SK-N-DZ (cell line): Measurements from ENCODE around the gene VEPH1.

Experiments
- DNase-seq: peaks from one replicate; pipeline ENCODE4 v3.0.0-alpha.2; 2015; ENCODE audit warnings: low spot score

Gene VEPH1

GRCh38 chr3:157263027-157263426, 240.2 kb downstream of the VEPH1 start:
- DNase-seq = no peak

- no peak for DNase-seq
Observed at GRCh38 chr3:157261000-157261399, 242.2 kb downstream of the VEPH1 start.

- no peak for DNase-seq
Observed at GRCh38 chr3:157259825-157260224, 243.4 kb downstream of the VEPH1 start.

- no peak for DNase-seq
Observed at GRCh38 chr3:157257101-157257500, 246.1 kb downstream of the VEPH1 start.

DNA sequence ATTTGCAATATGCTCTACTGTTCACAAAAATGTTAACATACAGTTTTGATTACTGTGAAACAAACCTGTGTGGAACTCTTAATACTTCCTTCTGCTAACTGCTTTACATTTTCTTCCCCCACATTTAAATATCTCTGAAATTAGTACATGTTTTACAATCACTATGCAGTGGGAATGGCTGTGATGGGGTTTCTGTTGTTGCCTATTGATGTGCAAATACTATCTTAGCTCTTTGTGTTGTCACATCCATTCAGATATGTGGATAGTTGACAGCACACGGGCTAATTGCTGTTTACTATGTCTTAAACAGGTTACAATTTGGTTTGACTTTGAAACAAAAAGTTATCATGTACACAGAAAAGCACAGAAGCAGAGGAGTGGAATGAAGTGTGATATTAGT, 247.4 kb downstream of the VEPH1 start:
- no peak for DNase-seq

- DNase-seq = no peak
Observed at GRCh38 chr3:157251685-157252084, 251.5 kb downstream of the VEPH1 start.

DNA sequence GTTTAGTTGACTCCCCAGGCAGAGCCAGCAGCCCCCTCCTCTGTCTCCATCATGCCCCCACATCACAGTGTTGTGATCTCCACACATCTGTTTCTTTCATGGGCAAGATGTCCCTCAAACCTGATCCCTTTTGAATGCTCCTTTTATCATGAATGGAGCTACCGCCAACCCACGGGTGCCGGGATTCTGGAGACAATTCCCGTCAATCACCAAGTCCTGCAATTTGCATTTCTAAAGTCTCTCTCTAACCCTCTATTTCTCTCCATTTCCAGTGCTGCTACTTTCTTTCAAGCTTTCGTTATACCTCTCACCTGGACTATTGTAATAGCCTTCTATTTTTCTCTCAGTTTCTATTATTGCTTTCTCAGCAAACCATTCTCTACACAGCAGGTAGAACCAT, 253.6 kb downstream of the VEPH1 start:
- DNase-seq = no peak

DNA sequence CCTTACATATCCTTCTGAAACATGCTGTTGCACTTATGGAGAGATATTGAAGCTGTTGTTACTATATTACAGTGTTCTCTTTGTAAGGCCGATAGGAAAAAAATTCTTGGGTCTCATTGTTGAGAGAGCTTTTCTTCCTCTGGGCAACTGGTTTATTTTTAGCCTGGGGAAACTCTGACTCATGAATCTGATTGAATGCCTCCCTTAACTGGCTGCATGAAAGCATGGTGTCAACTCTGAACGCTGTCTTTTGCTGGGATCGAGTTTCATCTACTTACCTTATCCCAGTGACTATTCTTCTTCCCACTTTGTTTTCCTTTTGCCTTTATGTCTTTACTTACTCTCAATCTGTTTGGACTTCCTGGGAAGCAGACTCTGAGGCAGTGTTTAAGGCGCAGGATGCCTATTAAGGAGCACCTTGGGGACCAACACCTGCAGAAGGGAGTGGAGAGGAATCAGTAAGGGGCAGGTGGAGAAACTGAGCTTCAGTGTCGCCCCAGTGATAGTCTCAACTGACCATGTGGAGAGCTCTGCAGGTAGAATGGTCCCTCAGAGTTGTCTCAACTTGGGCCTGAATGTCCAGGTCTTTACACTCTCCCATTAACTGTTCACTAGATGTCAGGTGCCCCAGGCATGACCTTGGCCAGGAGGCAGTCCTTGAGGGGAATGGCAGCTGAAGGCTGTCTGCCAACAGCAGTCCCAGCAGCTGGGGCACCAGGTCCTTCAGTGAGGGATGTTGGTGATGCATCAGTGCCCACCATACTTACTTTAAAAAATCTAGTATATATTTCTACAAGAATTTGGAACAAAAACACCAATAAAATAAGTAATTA, 254.4 kb downstream of the VEPH1 start:
- no peak for DNase-seq

- no peak for DNase-seq
Observed at GRCh38 chr3:157247391-157247790, 255.8 kb downstream of the VEPH1 start.

DNA sequence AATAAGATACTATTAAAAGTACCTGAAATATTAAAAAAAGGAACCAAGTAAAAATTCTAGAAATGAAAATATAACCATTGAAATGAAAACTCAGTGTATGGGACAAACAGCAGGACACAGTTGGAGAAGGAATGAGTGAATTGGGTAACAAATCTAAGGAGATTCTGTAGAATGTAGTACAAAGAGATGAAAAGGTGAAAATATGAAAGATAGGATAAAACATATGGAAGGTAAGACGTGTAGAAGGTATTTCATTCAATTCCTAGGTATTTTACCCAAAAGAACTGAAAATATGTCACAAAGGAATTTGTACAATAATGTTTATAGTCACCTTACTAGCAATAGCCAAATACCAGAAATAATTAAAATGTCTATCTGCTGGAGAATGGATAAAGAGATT, 260.4 kb downstream of the VEPH1 start:
- DNase-seq = no peak

GRCh38 chr3:157241599-157241998, 261.6 kb downstream of the VEPH1 start:
- DNase-seq = no peak

DNA sequence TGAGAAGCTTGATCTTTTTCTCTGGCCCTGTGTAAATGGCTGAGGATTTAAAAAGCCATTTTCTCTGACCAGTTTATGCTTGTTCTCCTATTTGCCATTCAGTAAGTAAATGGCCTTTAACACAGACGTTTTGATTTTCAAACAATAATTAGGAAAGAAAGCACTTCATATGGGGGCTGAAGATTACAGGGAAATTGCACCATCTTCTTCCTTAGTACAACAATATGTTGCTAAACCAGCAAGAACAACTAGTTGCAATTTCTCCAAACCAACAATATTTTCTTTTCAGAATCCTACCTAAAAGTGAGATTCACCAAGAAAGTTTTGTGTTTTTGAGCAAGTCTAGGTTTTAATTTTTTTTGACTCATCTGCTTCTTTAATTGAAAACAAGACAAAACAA, 262.8 kb downstream of the VEPH1 start:
- no peak for DNase-seq

- peak; percentile 55 for DNase-seq
Observed at GRCh38 chr3:157239082-157239704, 264.0 kb downstream of the VEPH1 start.

GRCh38 chr3:157238457-157238856, 264.8 kb downstream of the VEPH1 start:
- no peak for DNase-seq

- DNase-seq = peak; percentile 8
Observed at GRCh38 chr3:157237886-157238285, 265.3 kb downstream of the VEPH1 start.

DNA sequence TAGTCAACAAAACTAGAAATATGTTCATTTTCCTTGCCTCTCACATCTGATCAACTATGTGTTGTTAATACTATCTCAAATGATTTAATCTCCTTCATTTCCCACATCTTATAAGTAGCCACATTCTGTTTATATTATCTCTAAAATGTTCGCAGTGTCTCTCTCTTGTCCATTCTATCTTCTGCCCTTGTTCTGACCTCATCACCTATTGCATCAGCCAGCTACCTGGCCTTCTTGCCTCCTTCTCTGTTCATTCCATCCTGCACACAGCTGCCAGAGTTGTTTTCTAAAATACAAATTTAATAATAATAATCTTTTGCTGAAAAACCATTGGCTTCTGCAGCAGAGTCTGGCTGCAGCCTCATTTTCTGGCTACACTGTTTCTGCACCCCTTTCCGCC, 267.9 kb downstream of the VEPH1 start:
- DNase-seq = no peak

DNA sequence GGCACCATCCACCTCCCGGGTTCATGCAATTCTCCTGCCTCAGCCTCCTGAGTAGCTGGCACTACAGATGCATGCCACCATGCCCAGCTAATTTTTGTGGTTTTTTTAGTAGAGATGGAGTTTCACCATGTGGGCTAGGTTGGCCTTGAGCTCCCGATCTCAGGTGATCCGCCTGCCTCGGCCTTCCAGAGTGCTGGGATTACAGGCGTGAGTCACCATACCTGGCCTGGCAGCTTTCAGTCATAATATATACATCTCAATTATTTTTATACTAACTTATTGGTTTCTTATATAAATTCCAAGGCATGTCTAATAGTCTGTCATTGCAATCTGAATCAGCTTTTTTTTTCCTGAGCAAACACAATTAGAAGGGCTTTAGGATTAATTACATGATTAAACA, 269.3 kb downstream of the VEPH1 start:
- DNase-seq = no peak

GRCh38 chr3:157232141-157232540, 271.1 kb downstream of the VEPH1 start:
- DNase-seq = no peak

DNA sequence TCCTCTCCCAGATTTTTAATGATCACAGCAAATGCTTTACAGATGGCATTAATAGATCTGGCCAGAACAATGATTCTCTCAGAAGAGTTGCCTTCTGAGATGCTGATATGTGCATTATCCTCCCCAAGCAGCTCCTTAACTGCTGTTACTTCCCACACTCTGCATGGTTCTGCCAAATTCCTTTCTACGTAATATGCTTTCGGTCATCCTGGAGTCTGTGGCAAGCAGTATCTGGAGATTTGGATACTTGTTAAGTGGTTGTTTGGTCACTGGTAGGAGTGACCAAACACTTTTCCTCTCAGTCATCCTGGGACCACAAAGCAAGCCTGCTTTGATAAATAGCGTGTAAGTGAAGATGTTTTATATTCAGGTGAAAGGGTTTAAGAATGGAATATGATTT, 272.1 kb downstream of the VEPH1 start:
- DNase-seq = no peak

DNA sequence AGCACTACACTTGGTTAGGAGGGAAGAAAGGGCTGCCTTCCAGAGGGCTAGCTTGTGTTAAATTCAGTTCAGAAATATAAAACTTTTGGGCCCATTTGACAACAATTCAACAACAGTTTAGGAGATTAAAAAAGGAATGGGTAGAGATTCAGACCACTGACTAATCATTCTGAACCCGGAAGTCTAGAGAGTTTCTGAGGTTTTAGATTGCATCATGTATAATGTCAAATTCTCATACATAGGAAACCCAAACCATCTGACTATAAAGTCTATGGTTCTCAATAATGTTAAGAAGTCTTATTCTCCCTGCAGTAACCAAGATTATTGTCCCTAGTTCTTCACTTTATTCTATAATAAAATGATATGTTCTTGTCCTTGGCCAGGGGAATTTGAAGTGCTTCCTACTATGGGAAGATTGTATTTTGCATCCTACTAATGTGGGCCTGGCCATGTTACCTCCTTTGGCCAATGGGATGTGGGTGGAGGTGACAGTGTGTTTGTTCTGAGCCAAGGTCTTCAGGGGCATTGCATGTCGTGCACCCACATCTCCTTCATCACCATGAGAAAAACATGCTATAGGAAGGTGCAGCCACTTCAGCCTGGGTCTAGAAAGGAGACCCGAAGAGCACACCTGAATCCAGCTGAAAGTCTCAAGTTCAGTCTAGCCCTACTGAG, 276.9 kb downstream of the VEPH1 start:
- no peak for DNase-seq

DNA sequence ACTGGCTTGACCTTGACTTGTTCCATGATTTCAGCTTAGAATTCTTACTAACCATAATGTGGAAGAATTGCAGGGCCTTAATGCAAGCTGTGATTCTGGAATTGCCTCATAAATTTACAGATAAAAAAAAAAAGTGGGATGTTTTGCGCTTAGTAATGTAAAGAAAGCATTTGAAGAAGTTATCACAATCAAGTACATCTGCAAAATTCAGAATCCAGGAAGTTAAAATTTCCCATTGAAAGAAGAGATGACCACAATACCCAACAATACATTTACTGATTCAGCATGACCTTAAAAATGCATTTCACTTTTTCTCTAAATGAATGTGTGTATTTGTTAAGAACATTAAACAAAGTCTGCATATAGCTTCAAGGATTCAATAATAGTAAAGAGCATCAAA, 278.2 kb downstream of the VEPH1 start:
- DNase-seq = no peak

- DNase-seq = no peak
Observed at GRCh38 chr3:157220883-157221282, 282.3 kb downstream of the VEPH1 start.

- DNase-seq = no peak
Observed at GRCh38 chr3:157220211-157220610, 283.0 kb downstream of the VEPH1 start.
